ENCODE data around the gene RALBP1. TPM values are rescaled to one million over a fixed set of nuclear protein-coding genes. Genes with fewer than 3 reads are reported as not detected.
"Not testable (repeated sequence)": the region's sequence is repeated elsewhere in the genome, so short reads cannot be mapped to it uniquely, and the experiment has no call there.

Gene RALBP1
- total RNA-seq (2014; rRNA removed; shearing (Covaris generic); ENCODE audit: low replicate concordance), result 42.2 and 52.4 TPM in 2 replicates

GRCh38 chr18:9474983-9475642, at the start of gene RALBP1:
RALBP1 (plus strand) TSS chr18:9475513; CDS start chr18:9513046, 37,533 bp downstream.
- peak; percentile 98 for DNase-seq
- Histone ChIP-seq H3K27me3 (no peaks in the 10 kb centered on the region), H3K9me3 (no peaks in the 10 kb centered on the region), H3K4me3 (peak within 1 kb of the TSS; percentile 82), H3K36me3 (no peaks in the 10 kb centered on the region; the same call in 1 of the 2 replicates)

DNA sequence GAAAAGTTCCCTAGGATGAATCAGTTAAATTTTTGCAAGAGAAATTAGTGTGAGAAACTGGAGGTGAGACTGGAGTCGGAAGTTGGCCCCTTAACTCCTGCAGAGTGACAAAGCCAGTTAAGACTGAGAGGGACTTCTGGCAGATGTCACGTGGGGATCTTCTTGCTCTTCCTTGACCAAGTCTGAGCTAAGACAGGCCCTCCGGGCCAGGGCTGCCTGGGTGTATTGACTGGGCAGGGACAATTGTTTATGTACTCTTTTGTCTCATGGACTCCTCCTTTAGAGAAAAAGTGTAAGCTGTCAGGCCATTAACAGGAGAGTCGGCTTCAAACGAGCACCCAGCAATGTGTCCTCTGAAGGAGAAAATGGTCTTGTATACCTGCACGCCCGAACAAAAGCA, 48.6 kb upstream of the RALBP1 start:
- no peaks in the 10 kb centered on the region for H3K27me3 ChIP-seq
- H3K4me3 ChIP-seq, result no peak overlapping the region
- no peak for DNase-seq
- H3K9me3 ChIP-seq, result no peaks in the 10 kb centered on the region
- H3K36me3 ChIP-seq, result no peaks in the 10 kb centered on the region

- no peaks in the 10 kb centered on the region for H3K27me3 ChIP-seq
- no peaks in the 10 kb centered on the region for H3K9me3 ChIP-seq
- no peaks in the 10 kb centered on the region for H3K36me3 ChIP-seq
- no peak for DNase-seq
- no peak overlapping the region for H3K4me3 ChIP-seq
These were observed 47.0 kb upstream of the RALBP1 start for GRCh38 chr18:9428301-9428706.

- no peaks in the 10 kb centered on the region for H3K27me3 ChIP-seq
- no peak for DNase-seq
- no peak overlapping the region for H3K4me3 ChIP-seq
- H3K36me3 ChIP-seq, result no peaks in the 10 kb centered on the region
- H3K9me3 ChIP-seq, result no peaks in the 10 kb centered on the region
These were observed 46.3 kb upstream of the RALBP1 start for GRCh38 chr18:9428862-9429661.

DNA sequence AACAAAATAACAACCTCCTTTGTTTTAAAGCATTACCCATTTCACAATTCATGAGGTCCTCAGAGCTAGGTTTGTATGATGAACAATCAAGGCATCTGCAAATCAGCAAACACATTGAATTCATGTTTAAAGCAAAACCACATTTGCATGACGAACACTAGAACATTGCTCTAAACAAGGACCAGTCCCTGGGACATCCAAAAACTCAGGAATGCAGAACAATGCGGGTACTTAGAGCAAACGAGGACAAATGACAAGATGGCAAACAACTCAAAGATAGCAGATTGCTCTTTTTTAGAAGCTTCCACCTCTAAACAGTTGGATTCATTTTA, 45.7 kb upstream of the RALBP1 start:
- H3K4me3 ChIP-seq, result no peak overlapping the region
- no peaks in the 10 kb centered on the region for H3K36me3 ChIP-seq
- no peaks in the 10 kb centered on the region for H3K27me3 ChIP-seq
- DNase-seq, result no peak
- H3K9me3 ChIP-seq, result no peaks in the 10 kb centered on the region

DNA sequence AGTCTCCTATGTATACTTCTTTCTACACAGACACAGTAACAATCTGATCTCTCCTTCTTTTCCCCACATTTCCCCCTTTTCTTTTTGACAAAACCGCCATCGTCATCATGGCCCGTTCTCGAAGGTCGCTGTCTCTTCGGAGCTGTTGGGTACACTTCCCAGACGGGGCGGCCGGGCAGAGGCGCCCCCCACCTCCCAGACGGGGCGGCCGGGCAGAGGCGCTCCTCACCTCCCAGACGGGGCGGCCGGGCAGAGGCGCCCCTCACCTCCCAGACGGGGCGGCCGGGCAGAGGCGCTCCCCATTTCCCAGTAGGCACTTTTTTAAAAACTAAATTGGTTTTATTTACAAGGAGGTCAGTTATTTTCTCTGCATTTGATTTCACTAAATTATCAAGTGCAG, 45.0 kb upstream of the RALBP1 start:
- not testable (repeated sequence) for DNase-seq, H3K4me3 ChIP-seq, H3K36me3 ChIP-seq, H3K9me3 ChIP-seq, H3K27me3 ChIP-seq

DNA sequence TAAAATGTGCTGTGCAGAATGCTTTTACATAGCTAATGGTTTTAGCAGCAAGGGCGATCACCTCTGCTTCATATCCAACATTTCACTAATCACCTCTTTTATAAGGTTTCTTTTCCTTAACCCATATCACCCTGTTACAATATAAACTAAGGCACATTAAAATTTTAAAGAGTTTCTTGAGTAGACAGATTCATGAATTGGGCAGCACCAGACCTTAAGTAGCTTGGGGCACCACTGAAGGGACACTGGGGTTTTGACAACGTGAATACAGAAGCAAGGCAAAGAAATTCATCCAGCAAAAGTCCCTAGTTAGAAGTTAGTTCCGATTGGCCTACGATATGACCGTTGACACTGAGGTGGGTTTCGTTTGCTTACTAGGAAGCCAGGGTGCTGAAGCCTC, 44.0 kb upstream of the RALBP1 start:
- H3K9me3 ChIP-seq, result no peaks in the 10 kb centered on the region
- DNase-seq, result no peak
- no peaks in the 10 kb centered on the region for H3K27me3 ChIP-seq
- H3K4me3 ChIP-seq, result no peak overlapping the region
- H3K36me3 ChIP-seq, result no peaks in the 10 kb centered on the region

DNA sequence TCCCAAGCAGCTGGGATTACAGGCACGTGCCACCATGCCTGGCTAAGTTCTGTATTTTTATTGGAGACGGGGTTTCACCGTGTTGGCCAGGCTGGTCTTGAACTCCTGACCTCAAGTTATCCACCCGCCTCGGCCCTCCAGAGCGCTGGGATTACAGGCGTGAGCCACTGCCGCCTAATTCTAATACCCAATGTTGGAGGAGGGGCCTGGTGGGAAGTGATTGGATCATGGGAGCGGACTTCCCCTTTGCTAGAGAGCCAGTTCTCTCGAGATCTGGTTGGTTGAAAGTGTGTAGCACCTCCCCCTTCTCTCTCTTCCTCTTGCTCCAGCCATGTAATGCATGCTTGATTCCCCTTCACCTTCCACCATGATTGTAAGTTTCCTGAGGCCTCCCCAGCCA, 42.2 kb upstream of the RALBP1 start:
- H3K27me3 ChIP-seq, H3K9me3 ChIP-seq, DNase-seq, H3K4me3 ChIP-seq, H3K36me3 ChIP-seq: not testable (repeated sequence)

DNA sequence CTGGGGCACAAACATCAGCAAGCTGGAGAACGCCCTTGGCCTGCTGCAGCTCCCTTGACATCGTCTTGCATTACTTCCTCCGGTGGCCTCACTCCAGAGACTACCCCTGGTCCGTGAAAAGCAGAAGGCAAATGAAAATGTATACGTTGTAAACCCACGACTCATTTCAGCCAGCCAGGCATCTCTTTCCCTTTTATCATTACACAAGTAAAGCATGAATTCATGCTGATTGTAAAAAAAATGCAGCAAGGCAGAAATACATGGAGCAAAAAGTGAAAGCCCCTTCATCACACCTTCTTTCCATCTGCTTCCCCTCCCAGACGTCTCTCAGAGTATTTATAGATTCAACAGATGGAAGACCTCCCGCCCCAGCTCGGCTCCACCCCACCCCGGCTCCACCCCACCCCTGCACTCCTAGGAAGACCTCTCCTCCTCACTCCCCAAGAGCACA, 41.6 kb upstream of the RALBP1 start:
- H3K27me3 ChIP-seq, result no peaks in the 10 kb centered on the region
- DNase-seq, result no peak

DNA sequence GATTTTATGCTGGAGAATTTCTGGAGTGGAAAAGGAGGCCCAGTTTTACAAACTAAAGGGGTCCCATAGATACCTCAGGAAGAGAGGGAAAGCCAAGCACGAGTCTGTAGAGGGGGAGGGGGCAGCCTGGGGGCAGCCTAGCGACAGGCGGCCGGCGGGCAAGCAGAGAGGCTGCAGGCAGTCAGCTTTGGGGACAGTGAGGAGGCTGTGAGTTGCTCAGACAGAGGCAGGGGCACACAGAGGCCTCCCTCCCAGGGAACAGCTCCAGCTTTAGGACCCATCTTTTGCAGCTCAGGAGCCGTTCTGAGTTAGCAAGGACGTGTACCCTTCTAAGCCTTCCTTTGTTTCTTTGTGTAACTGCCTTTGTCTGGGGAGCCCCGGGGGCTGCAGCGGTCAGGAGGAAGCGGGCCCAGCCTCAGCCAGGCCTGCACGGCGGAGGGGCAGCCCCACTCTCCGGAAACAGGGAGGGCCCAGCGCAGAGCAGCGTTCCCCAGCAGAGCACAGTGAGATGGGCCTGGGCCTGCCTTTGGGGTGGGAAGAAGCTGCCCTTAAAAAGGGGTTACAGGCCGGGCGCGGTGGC, 41.1 kb upstream of the RALBP1 start:
- Histone ChIP-seq H3K9me3 (no peaks in the 10 kb centered on the region), H3K4me3 (no peak overlapping the region), H3K27me3 (no peaks in the 10 kb centered on the region), H3K36me3 (no peaks in the 10 kb centered on the region)
- DNase-seq, result no peak

More for the DNA sequence above, 41.6 kb upstream of the RALBP1 start:
- no peaks in the 10 kb centered on the region for H3K9me3 ChIP-seq
- no peak overlapping the region for H3K4me3 ChIP-seq
- H3K36me3 ChIP-seq, result no peaks in the 10 kb centered on the region

DNA sequence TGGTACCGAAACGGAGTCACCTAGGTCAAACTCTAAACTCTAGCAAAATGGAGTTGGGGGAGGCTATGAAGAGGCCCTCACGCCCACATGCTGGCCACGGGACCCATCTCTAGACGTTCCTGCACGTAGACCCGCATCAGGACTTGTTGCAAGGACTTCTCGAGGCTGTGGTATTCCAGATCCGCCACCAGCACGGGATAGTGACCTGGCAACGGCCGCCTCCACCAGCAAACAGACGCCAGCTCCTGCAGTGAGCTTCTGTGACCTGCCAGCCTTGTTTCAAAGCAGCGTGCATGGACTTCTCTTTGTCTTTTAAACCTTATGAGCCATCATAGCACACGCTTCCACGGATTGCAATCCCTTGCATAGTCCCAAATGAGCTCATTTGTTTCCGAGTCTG, 40.3 kb upstream of the RALBP1 start:
- no peaks in the 10 kb centered on the region for H3K36me3 ChIP-seq
- DNase-seq, result no peak
- no peaks in the 10 kb centered on the region for H3K27me3 ChIP-seq
- H3K9me3 ChIP-seq, result no peaks in the 10 kb centered on the region
- H3K4me3 ChIP-seq, result no peak overlapping the region

GRCh38 chr18:9436206-9436929, 38.9 kb upstream of the RALBP1 start:
- DNase-seq, result no peak
- H3K36me3 ChIP-seq, result no peaks in the 10 kb centered on the region
- no peak overlapping the region for H3K4me3 ChIP-seq
- H3K9me3 ChIP-seq, result no peaks in the 10 kb centered on the region
- no peaks in the 10 kb centered on the region for H3K27me3 ChIP-seq

- Histone ChIP-seq H3K36me3 (no peaks in the 10 kb centered on the region), H3K4me3 (no peak overlapping the region), H3K9me3 (no peaks in the 10 kb centered on the region), H3K27me3 (no peaks in the 10 kb centered on the region)
- DNase-seq, result peak; percentile 11
These were observed 38.3 kb upstream of the RALBP1 start for GRCh38 chr18:9437021-9437437.

DNA sequence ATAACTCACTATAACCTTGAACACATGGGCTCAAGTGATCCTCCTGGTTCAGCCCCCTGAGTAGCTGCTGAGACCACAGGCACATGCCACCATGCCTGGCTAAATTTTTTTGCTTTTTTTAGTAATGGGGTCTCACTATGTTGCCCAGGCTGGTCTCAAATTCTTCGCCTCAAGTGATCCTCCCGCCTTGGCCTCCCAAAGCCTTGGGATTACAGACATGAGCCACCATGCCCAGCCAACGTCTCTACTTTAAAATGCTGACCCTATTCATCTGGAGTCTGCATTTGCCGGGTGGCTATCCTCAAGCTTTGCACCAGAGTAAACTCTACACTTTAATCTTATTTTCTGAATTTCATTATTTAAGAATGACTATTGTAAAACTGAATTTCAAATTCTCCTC, 37.6 kb upstream of the RALBP1 start:
- no peak for DNase-seq
- Histone ChIP-seq H3K27me3 (no peaks in the 10 kb centered on the region), H3K36me3 (no peaks in the 10 kb centered on the region), H3K9me3 (no peaks in the 10 kb centered on the region), H3K4me3 (no peak overlapping the region)

- no peak overlapping the region for H3K4me3 ChIP-seq
- DNase-seq, result no peak
- H3K27me3 ChIP-seq, result no peaks in the 10 kb centered on the region
- H3K36me3 ChIP-seq, result no peaks in the 10 kb centered on the region
- H3K9me3 ChIP-seq, result no peaks in the 10 kb centered on the region
These were observed 34.3 kb upstream of the RALBP1 start for GRCh38 chr18:9441061-9441460.

GRCh38 chr18:9444549-9444948, 30.8 kb upstream of the RALBP1 start:
- Histone ChIP-seq H3K36me3 (no peaks in the 10 kb centered on the region), H3K4me3 (no peak overlapping the region), H3K27me3 (no peaks in the 10 kb centered on the region), H3K9me3 (no peaks in the 10 kb centered on the region)
- DNase-seq, result no peak

GRCh38 chr18:9446839-9447238, 28.5 kb upstream of the RALBP1 start:
- H3K9me3 ChIP-seq, result no peaks in the 10 kb centered on the region
- no peak for DNase-seq

More at GRCh38 chr18:9446839-9447238, 28.5 kb upstream of the RALBP1 start:
- Histone ChIP-seq H3K4me3 (no peak overlapping the region), H3K36me3 (no peaks in the 10 kb centered on the region), H3K27me3 (no peaks in the 10 kb centered on the region)
